Fibroblast of gingiva (primary cell): ENCODE measurements around the gene OR10A2.
"Not testable (repeated sequence)": the region's sequence is repeated elsewhere in the genome, so short reads cannot be mapped to it uniquely, and the experiment has no call there.

Source experiments
- DNase-seq: peaks from one replicate; pipeline ENCODE4 v3.0.0-alpha.2; 2011; ENCODE audit warnings: low read depth

The OR10A2 gene

GRCh38 chr11:6862961-6863360 is at the start of gene OR10A2:
TSS of gene OR10A2 (plus strand) at chr11:6863057. CDS start at chr11:6869755, 6,698 bp downstream.
- DNase-seq = peak; percentile 3

- DNase-seq = no peak
Observed at GRCh38 chr11:6813656-6814055, 49.2 kb upstream of the OR10A2 start.

- no peak for DNase-seq
Observed at GRCh38 chr11:6817694-6818093, 45.2 kb upstream of the OR10A2 start.

GRCh38 chr11:6818967-6819366 is 43.9 kb upstream of the OR10A2 start:
- no peak for DNase-seq

GRCh38 chr11:6824136-6824823 is 38.6 kb upstream of the OR10A2 start:
- no peak for DNase-seq

- DNase-seq = no peak
Observed at GRCh38 chr11:6825231-6825744, 37.6 kb upstream of the OR10A2 start.

- DNase-seq = no peak
Observed at GRCh38 chr11:6828103-6828502, 34.8 kb upstream of the OR10A2 start.

- no peak for DNase-seq
Observed at GRCh38 chr11:6833356-6833755, 29.5 kb upstream of the OR10A2 start.

- no peak for DNase-seq
Observed at GRCh38 chr11:6834021-6834420, 28.8 kb upstream of the OR10A2 start.

GRCh38 chr11:6841694-6842093 is 21.2 kb upstream of the OR10A2 start:
- DNase-seq = no peak

GRCh38 chr11:6843670-6844069 is 19.2 kb upstream of the OR10A2 start:
- DNase-seq = no peak

GRCh38 chr11:6844356-6844755 is 18.5 kb upstream of the OR10A2 start:
- DNase-seq = no peak

- no peak for DNase-seq
Observed at GRCh38 chr11:6845383-6845782, 17.5 kb upstream of the OR10A2 start, which contains the start of gene OR10A5. TSS of gene OR10A5 (plus strand) at chr11:6845683. CDS start at chr11:6845683, 0 bp downstream.

- no peak for DNase-seq
Observed at GRCh38 chr11:6850526-6850925, 12.3 kb upstream of the OR10A2 start.

- DNase-seq = not testable (repeated sequence)
Observed at GRCh38 chr11:6854801-6855200, 8.1 kb upstream of the OR10A2 start.

GRCh38 chr11:6855971-6856541 is 6.8 kb upstream of the OR10A2 start:
- DNase-seq = peak; percentile 4

GRCh38 chr11:6856871-6857270 is 6.0 kb upstream of the OR10A2 start:
- peak; percentile 3 for DNase-seq

GRCh38 chr11:6864438-6864837 is 1.6 kb downstream of the OR10A2 start:
- peak; percentile 17 for DNase-seq

GRCh38 chr11:6871278-6871677 is 8.4 kb downstream of the OR10A2 start:
- DNase-seq = no peak

- no peak for DNase-seq
Observed at GRCh38 chr11:6875761-6876160, 12.9 kb downstream of the OR10A2 start.

- no peak for DNase-seq
Observed at GRCh38 chr11:6876325-6876724, 13.5 kb downstream of the OR10A2 start, which contains the start of gene OR10A4. TSS of gene OR10A4 (plus strand) at chr11:6876625. CDS start at chr11:6876648, 23 bp downstream.

GRCh38 chr11:6876914-6877313 is 14.1 kb downstream of the OR10A2 start:
- no peak for DNase-seq

GRCh38 chr11:6882751-6883150 is 19.9 kb downstream of the OR10A2 start:
- DNase-seq = no peak
